Stimulated activated CD4-positive, alpha-beta T cell treated with anti-CD3 and anti-CD28 coated beads, Interleukin-1b, Interleukin-23, amount 100 ng/mL, for 48 hours (primary cell): ENCODE measurements around the gene CACTIN.
"Not testable (repeated sequence)": the region's sequence is repeated elsewhere in the genome, so short reads cannot be mapped to it uniquely, and the experiment has no call there.

Source experiments
- DNase-seq: peaks from one replicate; pipeline ENCODE4 v3.0.0-alpha.2; 2020

Gene CACTIN

DNA sequence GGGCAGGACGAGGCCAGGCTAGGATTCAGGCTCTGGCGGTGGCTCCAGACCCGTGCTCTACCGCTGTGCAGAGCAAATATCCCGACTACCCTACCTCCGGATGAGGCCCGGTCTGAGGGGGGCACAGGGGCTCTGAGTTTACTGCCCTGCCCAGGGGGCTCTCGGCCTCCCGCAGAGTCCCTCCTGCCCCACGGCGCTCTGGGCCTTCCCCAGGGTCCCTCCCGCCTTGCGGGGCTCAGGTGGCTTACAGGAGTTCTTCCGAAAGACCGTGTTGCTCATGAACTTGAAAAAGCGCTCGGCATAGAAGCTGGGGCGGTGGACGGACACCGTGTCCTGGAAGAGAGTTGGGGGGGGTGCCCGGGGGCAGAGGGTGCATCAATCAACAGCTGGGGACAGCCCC is 19.1 kb upstream of the CACTIN start:
- DNase-seq, result no peak

DNA sequence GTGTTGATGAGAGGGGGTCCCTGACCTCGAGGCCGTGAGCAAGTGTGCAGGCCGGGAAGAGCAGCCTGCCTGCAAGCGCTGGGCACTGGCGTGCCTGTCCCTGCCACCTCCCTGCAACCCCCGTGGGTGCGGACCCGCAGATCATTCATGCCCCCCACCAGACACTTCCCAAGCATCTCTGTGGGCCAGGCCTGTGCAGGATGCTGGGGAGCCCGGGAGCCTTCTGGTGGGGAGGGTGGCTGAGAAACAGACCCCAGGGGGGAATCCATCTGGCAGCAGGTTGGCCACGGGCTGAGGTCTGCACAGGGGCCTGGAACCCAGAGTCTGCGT is 18.4 kb upstream of the CACTIN start:
- DNase-seq, result no peak

DNA sequence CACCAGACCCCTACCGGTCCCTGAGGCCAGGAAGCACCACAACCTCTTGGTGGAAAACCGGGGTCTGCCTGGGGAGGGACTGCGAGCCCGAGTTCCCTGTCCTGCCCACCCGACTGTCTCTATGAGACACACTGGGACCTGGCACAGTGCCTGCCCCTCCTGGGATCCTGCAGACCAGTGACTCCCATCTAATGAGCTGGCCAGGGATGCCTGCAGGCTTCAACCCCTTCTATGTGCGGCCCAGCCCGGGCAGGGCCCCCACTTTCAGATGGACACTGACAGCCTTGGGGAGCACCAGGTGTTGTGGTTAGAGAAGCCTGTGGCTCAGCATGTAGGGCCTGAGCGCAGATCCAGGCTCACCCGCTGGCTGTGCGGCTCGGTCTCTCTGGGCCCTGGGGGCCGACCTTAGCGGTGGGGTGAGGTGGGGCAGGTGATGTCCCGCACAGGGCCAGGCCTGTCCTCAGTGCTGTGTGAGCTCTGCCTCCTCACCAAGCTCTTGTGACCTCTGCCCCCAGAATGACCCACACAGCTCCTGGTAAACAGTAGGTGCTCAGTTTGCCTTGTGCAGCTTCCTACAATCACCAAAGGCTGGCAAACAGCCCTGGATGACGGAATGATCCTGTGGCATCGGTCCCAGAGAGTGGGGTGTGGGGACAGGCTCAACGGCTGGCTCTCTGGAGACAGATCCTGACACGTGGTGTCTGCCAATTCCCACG is 17.9 kb upstream of the CACTIN start:
- DNase-seq, result no peak

DNA sequence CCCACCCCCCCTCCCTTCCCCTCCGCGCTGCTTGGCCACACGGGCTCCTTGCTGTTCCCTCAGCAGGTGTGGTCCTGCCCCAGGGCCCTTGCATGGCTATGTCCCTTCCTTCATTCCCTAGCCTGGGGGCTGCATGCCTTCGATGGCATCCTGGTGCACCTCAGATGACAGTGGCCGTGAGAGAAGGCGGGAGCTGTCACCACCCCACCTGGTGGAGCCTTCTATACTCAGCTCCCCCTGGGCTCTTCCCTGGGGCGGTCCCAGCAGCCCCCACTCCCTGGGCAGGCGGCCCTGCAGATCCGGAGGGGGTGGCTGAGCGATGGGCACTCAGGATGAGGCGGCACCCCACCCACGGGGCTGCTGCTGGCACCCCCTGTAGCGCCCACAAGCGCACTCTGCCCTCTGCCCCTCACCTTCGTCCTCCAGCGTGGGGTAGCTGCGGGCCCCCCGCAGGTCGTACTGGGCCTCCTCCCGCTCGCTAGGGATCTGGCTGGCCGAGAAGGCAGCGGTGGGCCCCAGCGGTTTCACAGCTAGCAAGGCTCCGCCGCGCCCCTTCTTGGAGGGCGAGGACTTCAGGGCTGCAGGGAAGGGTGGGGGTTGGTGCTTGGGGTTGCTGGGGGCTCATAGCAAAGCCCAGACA is 17.2 kb upstream of the CACTIN start:
- DNase-seq, result no peak

DNA sequence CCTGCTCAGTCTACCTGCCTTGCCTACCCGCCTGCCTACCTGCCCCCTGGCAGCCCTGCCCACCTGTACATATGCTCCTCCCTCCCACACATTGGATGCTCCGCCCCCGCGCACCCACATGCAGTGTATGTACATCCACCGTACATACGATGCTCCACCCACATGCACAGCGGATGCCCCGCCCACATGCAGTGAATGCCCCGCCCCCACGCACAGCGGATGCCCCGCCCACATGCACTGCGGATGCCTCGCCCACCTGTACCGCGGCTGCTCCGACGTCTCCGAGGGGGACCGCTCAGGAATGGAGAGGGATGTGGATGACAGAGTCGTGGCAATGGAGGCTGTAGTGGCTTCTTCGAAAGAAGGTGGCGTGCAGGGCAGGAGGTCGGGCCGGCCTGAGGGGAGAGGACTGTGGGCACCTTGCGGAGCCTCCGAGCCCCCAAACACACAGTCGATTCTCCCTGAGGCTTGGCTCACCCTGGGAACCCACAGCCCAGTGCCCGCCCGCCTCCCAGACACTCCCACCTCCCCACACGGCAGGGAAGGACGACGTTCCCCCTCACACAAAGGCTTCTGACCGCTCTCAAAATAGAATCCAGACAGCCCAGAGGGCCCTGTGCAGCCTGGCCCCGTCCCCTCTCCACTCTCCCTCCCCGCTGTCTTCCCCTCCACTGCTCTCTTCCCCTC is 16.5 kb upstream of the CACTIN start:
- peak; percentile 18 for DNase-seq

GRCh38 chr19:3642296-3642695 is 15.7 kb upstream of the CACTIN start:
- no peak for DNase-seq

DNA sequence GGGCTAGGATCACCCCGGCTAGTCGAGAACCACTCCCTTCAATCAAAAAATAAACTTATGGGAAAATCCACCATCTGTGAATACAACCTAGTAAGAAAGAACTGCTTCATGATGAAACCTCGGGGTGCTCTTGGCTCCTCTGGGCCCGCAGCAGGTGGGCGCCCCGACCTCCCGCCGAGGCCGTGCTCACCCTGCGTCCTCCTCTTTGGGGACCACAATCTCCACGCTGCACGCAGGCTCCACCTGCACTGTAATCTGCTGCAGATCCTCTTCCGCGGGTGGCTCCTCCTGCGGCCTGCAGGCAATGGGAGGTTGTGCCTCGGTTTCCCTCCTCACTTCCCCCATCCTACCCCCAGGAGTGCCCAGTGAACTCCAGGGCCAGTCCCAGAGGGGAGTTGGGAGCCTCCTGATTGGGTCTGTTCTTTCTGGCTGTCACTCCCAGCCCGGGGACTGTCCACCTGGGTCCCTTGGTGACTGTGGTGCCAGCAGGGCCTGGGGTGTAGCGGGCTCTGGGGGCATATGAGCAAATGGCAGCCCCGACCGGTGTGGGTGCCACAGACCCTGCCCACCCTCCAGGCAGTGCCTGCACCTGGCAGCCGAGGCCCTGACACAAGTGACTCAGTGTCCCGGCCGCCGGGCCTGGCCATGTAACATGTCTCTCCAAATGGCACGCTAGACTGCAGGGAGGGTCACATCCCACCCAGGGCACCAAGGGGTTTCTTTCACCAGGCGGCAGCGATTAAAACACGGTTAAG is 15.1 kb upstream of the CACTIN start:
- DNase-seq, result no peak

- DNase-seq, result no peak
Observed at GRCh38 chr19:3639479-3639878, 12.9 kb upstream of the CACTIN start.

- no peak for DNase-seq
Observed at GRCh38 chr19:3638208-3639193, 11.9 kb upstream of the CACTIN start.

DNA sequence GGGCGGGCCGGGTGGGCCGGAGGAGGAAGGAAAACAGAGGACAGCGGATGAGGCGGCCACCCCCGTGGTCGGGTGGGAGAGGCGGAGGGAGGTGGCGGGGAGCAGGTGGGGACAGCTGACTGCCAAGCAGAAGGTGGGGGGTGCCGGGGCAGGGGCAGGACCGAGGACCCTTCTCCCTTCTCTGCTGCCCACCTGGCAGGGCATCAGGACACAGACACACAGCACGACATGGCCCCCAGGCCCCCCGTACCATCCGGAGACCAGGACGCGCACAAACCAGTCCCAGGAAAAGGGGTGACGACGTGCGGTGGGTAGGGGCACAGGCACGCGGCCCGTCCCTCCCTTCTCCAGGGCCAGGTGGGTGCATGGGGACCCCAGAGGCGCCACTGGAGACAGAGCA is 11.0 kb upstream of the CACTIN start:
- DNase-seq, result no peak

DNA sequence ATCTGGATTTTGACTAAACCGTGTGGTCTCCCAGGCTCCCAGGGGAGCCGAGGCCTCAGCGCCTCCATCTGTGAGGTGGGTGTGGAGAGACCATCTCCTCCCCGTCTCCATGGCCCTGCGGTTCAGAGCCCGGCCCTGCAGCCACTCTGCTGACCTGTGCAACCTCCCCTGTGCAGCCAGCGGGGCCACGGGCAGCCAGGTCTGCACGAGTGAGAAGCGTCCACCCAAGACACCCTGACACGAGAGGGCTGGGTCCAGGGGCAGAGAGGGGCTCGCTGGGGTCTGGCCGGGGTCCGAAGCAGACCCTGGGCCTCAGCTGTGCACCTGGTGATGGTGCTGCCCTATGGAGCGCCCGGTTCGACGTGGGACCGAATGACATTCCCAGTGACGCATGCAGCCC is 10.4 kb upstream of the CACTIN start:
- DNase-seq, result no peak

GRCh38 chr19:3636506-3636905 is 9.9 kb upstream of the CACTIN start:
- no peak for DNase-seq

GRCh38 chr19:3634496-3635045 is 8.0 kb upstream of the CACTIN start:
- no peak for DNase-seq

DNA sequence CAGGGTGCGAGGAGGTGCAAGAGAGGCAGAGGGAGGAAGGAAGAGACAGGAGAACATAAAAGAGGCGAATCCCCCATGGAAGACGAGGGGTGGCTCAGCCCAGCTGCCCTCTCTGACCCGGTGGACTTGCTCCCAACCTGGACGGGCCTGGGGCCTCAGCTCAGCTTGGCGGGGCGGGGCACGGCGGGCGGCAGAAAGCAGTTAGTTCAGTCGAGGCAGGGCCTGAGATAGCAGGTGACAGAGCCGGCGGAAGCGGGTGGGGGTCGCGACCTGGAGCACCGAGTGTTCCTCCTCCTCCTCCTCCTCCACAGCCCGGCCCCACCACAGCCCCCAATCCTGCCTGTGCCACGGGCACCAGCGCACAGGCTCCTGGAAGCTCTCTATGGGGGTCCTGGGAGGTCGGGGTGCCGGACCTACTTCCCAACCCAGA is 7.0 kb upstream of the CACTIN start:
- no peak for DNase-seq

DNA sequence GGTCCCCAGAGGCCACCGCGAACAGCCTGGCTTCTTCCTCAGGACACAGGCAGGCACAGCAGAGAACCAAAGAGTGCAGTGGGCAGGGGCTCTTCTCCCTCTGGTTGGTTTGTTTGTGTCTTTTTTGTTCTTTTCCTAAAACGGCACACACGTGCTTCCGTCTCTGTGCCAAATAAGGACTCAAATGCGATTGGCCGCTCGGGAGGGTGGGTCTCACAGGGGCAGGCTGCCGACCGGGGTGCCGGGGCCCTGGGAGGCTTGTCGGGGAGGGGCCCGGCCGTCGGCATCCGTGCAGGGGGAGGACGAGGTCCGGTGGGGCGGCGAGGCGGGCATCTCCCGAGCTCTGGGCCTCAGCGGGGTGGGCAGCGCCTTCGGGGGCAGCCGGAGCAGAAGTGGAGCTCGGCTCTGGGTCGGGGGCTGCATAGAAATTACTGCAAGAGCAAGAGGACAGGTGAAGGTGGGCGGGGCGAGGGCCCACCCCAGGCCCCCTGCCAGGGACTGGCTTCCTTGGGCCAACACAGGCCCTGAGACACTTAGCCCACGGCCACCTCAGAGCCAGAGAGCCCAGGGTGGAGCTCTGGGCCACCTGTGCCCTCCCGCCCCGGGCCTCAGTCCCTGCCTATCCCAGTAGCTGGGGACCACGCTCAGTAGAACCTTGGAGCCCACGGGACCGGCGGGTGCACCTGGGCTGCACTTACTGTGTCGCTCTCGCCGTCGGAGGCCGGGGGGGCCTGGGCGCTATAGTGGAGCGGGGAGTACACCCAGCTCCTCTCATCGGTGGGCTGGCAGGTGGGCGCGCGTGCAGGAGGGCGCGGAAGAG is 6.4 kb upstream of the CACTIN start:
- DNase-seq, result no peak

DNA sequence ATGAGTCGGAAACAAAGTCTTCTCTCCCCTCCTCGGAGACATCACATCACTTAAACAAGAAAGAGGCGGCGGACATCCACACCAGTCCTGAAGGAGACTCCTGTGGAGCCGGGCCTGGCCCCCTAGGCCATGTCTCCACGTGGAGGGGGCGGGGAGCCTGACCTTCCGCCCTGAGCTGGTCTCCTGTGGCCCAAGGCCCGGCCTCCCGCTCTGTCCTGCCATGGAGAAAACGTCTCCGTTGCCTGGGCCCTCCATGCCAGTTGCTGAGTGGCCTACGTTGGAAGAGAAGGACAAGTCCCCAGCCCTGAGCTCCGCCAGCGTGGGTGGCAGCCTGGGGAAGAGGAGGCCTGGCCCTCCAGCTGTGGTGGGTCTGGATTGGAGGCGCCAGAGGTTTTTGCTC is 5.5 kb upstream of the CACTIN start:
- no peak for DNase-seq

- no peak for DNase-seq
Observed at GRCh38 chr19:3631053-3631861, 4.7 kb upstream of the CACTIN start.

DNA sequence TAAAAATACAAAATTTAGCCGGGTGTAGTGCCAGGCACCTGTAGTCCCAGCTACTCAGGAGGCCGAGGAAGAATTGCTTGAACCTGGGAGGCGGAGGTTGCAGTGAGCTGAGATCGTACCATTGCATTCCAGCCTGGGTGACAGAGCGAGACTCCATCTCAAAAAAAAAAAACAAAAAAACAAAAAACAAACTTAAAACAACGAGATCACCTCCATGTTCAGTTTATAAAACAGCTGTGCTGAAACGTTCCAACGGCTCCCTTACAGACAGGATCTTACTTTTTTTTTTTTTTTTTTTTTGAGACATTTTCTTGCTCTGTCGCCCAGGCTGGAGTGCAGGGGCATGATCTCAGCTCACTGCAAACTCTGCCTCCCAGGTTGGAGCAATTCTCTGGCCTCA is 2.2 kb upstream of the CACTIN start:
- DNase-seq, result not testable (repeated sequence)

GRCh38 chr19:3627351-3627723 is 747 bp upstream of the CACTIN start:
- DNase-seq, result no peak

DNA sequence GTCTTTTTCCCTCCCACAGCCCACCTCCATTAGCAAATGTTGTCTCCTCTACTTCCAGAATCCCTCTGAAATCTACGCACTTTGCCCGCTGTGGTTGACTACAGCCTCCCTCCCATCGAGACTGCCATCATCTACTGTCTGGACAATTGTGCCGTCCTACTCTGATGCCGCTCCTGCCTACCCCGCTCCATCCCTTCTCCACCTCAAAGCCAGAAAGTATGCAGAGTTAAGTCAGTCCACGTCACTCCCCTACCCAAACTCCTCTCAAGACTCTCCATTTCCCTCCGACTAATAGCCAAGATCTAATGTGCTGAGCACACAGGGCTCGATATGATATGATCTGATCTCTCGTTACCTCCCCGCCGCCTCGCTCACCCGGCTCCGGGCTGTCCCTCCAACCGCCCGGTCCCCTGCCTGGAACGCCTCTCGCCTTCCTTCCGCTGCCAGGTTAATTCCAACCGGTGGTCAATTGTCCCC is 556 bp downstream of the CACTIN start:
- DNase-seq, result peak; percentile 26
